Fibroblast of lung (primary cell): Measurements from ENCODE around the gene INTS2.

ENCODE experiments used
- CTCF ChIP-seq, 2 donors: IDR thresholded peaks in 1 of 2; conservative IDR thresholded peaks in 1 of 2; 1 replicate in 1 of 2; 2 replicates in 1 of 2; pipeline ENCODE4 v1.5.1; 2011 to 2012; ENCODE audit warnings: low read length in 2 of 2, control low read depth in 1 of 2, inconsistent platforms in 1 of 2, low read depth in 1 of 2, mild to moderate bottlenecking in 1 of 2
- EZH2 ChIP-seq: IDR thresholded peaks from 2 replicates; pipeline ENCODE4 v1.5.1; 2012; ENCODE audit warnings: low read length, control low read depth, mild to moderate bottlenecking; ENCODE audit errors: missing control alignments

DNA sequence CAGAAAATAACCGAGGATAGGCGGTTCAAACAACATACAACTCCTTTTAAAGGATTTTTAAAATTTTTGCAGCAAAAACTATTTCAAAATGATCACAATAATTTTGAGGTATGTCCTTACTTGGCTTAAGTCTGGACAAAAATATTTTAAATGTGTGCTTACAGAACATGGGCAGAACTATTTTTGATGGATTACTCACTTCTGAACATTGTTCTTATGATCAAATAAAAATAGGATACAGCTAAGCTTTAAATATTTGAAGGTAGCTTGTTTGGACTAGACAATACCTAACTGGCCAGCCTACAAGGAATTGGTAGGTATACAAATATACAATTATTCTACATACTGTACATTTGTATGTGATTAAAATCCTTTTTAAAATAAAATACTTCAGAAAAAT, 14.3 kb upstream of the INTS2 start:
- no peak for TF ChIP-seq CTCF (conservative IDR thresholded peaks at IDR 0.05 in 1 of 2, IDR thresholded peaks at IDR 0.05 in 1 of 2; ENCODE audit: low read depth in 1 of 2, low read length in 2 of 2)
- TF ChIP-seq EZH2, result no peak
